HG03520 (cell line): ENCODE results near the gene SLC26A9.

Experiments
- ATAC-seq: cut with Tn5 transposase; IDR thresholded peaks from one replicate; pipeline ENCODE4 v1.9.1; 2021; ENCODE audit warnings: mild to moderate bottlenecking, moderate library complexity; ENCODE audit not compliant: unreplicated experiment

The SLC26A9 gene

DNA sequence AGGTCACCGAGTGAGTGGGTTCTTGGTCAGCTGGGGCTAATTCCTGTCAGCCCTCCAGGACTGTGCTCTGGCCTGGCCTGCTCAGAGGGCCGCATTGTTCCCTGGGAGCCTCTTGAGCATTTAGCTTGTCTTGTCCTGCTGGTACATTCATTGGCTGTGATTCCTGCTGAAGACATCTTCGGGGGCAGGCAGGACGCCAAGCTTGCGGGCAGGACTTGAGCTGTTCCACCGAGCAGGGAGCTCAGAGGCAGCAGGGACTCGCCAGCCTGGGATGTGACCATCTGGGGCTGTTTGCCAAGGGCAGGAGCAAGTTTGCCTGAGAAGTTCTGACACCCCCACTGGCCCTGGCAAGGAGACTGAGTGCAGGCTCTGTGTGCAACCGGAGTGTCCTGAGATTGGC is 7.0 kb upstream of the SLC26A9 start:
- ATAC-seq, result no peak

DNA sequence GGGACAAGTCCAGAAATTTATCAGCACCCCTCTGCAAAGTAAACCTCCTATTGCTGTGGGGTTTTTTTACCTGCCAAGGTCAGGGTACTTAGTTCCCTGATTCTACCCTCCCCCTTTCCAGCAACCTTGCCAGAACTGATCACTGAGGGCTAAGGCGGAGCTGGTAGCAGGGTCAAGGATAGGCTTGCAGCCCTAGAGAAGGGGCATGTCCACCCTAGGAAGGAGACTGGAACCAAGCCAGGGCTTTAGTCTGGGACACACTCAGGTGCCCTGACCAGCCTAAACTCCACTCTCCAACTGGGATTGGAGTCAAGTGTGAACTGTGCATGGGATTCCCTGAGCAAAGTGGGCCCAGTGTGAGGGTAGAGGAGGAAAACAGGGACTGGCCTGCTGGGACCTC is 6.5 kb upstream of the SLC26A9 start:
- no peak for ATAC-seq

DNA sequence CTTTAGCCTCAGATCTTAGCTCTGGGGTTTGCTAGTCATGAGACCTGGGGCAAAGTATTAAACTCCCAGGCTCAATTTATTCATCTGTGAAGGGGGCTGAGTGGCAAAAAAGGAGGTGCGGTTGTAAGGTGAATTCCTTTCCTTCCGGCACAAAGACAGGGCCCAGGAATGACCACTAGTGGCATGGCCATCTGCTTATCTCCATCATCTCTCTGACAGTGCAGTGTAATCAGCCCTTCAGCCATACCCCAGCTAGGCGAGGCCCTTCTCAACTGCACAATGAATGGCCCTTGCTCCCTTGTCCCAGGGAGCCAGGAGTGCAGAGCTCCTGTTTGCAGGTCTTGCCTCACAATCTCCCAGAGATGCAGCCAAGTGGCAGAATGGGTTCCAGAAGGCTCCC is 5.6 kb upstream of the SLC26A9 start:
- no peak for ATAC-seq

DNA sequence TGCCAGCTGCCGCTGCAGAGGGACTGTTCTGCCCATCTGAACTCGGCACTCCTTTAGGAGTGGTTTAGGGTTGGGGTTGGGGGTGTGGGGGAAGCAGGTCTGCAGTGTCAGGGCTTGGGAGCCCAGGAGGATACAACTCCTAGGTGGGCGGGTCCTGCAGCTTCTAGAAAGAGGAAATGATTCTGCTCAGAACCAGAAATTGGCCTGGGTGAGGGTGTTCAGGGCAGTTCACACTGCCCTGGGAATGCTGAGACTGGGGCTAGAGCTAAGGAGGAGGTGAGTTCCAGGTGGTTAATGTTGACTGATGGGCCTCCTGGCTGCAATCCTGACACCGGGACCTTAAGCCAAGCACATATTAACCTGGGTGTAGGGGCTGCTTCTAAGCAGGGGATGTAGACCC is 4.8 kb upstream of the SLC26A9 start:
- no peak for ATAC-seq

DNA sequence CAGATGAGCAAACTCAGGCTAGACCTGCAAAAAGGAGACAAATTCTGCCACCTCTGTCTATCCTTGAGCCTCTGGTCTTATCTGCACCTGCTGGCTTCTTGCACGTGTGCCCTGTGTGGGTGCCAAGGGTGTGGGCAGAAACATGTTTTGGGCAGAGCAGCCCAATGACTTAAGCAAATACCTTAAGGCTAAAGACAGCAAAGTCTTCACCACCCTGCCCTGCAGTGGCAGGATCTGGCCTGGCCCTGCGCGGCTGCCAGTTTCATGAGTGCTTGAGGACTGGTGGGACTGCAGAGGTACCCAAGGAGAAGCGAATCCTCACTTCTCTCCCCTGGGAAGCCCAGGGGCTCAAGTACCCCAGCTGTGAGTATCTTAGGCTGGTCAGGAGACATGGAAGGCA is 3.8 kb upstream of the SLC26A9 start:
- ATAC-seq, result no peak

DNA sequence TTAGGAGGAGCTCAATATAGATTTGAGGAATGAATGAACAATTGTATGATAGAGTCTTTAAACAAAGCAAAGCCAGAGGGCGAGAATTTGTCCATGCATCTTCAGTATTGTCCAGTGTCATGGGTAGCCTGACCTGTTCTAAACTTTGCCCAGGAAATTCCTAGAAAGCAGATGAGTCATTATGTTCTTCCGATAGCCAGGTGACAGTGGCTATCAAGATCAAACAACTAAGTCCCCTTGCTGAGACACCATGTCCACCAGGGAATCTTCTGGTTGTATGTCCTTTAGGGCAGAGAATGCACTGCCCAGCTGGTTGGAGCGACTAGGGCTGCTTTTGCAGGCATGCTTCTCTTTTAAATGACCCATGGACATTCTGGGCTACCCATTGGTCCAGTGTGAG is 1.8 kb upstream of the SLC26A9 start:
- no peak for ATAC-seq

DNA sequence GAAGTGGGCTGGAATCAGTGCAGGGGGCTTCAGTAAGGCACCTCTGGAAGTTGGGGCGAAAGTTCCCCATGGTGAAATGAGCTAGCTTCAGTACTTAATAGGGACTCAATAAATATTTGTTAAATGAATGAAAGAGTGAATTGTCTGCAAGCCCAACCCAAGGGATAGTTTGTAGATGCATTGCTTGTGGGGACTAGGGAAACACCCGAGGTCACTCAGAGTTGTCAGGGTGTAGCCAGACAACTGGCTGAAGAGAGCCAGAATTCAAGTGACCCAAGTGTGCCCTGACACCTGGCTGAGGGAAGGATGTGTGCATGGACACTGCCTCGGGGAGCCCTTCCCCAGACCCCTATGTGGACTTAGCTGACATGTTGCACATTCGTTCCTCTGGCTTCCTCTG is 1.3 kb upstream of the SLC26A9 start:
- ATAC-seq, result no peak

DNA sequence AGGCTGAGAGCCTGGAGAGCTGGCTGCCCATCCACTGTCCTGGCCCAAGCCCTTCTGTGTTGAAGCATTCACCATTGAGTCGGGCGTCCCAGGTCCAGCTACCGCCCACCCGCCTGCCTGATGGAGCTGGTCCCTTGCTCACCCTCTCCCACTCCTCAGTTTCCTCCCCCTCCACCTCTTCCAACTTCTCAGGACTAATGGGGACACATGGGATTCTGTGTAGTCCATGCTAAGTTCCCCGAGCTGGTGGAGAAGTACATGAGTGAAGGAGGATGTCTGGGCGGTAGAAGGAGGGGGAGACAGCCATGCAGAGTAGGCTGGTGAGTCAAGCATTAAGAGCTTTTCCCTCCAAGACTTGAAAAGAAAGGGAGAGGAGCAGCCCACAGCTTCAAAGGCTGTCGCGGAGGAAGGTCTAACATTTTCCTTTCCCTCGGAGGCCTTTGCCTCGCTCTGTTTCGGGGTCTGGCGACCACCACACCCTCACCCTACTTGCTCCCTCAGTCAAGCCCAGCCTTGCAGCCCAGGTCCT is 561 bp downstream of the SLC26A9 start:
- no peak for ATAC-seq

DNA sequence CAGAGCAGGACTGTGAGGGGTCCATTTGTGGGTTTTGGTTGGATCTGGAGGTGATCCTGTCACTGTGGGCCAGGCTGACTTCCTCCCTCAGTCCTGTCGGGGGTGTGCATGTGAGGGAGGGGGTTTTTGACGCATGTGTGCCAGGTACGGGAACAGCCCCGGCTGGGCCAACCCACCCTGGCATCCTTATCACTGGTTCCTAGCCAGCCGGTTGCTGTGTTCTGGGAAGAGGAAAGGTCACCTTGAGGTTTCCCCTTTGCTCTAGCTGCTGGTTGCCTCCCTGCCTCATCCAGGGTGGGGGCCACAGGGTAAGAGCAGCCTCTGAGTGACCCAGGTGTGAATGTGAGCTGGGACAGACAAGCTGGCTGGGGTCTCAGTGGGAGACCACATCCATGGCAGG is 2.5 kb downstream of the SLC26A9 start:
- no peak for ATAC-seq

DNA sequence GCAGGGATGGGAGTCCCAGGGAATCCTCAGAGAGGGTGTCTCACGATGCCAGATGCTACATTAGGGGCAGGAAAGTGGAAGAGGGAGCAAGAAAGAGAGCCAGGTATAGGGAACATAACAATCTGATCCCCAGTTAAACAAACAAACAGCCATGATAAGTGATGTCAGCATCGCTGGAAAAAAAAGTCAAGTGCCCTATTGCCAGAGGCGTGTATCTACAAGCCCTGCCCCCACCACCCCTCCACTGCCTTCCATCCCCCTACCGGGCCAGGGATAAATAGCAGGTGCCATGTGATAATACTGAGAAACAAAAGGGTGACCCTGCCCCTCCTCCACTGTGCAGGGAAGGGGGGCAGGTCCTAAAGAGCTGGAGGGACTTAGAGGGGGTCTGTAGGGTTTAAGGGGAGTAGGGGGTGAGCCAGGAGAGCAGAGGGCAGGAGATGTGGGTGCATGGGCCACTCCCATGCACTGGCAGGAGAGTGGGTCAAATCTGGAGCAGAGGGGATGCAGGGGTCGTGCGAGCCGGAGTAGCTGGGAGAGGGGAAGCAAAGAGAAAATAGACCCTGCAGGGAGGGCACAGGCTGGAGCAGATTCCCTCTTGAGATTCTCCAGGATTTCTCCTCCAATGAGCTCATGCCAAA is 3.4 kb downstream of the SLC26A9 start:
- ATAC-seq, result no peak

DNA sequence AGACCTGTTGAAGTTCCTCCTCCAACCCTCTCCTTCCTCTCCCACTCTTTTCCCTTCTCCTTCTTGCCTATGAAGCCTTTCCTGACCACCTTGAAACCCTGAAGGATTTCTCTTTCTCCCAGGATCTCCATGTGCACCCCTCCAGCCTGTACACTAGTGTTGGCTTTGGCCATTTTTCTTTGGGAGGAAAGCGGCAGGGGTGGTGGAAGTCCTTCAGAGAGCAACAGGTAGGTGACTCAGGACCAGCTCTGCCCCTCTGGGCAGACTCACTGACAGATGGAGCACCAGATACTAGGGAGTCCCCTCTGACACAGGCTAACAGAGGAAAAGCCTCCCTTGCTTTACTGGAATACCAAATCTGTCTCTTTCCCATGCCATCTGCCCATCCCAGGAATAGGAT is 4.6 kb downstream of the SLC26A9 start:
- no peak for ATAC-seq

DNA sequence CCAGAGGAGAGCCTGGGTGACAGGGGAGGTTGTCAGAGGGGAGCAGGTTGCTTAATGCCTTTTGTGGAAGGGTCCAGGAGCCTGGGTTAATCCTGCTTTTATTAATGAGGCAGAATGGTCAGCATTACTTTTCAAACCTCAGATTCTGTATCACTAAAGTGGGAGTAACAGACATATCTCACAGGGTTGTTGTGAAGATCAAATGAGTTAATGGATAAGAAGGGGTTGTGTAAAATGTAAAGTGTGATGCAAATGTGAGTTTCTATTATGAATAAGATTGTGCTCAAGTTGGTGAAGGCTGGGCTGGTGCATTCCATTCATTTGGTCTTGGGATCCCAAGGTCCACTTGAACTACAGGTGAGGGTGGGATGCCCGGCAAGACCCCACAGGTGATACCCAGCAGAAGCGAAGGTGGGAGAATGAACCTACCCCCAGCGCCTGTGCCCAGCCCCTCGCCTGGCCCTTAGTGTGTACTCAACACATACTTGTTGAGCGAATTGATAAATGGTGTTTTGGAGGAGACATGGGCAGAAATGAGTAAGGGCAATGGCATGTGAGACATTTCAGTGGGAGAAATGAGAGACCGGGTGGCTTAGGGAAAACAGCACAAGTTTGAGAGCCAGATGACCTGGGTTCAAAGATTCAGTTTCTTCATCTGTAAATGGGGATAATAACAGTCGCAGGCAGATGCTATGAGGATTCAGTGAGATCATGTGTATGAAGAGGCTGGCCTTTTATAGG is 6.2 kb downstream of the SLC26A9 start:
- ATAC-seq, result no peak

DNA sequence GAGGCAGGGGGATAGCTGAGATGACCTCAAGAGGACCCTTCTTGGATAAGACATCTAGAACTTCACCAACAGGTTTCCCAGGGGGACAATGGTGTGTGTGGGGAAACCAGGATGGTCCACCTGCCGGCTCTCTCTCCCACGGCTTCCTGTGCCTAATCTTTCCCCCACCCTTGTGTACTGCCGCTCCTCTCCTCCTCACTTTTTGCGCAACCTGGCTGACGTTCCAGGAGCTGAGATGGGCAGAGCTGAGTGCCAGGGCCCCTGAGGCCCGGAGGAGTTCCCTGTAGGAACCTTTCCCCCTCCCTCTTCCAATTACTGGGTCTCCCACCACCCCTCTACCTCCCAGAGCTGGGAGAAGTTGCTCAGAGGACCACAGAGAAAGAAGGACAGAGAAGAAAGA is 6.9 kb downstream of the SLC26A9 start:
- no peak for ATAC-seq

DNA sequence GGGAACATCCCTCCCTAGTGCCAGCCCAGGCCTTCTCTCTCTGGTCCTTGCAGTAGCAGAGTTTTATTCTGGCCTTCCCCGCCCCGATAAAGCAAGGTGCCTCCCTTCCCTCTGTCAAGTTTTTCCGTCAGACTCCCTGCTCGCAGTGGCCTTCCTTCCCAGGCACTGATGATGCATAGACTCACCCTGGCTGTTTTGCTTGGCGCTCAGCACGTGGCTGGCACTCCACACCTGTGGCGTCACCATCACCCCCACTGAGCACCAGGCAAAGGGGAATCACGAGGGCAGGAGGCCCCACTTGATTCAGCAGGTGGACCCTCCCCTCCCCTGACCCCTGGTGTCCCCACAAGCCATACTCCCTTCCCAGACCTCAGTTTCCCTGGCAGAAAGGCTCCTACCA is 7.4 kb downstream of the SLC26A9 start:
- ATAC-seq, result no peak

DNA sequence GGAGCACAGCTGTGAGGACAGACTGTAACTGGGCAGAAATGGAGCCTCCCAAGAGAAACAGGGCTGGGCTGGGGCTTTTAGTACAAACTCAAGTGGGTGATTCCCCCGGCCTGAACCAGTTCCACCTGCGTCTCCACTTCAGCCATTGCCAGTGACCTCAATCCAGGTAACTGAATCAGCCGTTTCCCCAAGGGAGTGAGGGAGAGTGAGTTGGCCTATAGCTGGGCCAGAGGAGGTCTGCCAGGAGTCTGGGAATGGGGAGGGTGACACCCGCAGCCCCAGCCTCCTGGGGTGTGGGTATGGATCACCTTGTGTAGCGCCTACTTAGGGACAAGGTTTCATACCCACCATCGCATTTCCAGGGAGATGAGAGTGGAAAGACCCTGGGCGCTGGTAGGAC is 8.5 kb downstream of the SLC26A9 start:
- ATAC-seq, result no peak

DNA sequence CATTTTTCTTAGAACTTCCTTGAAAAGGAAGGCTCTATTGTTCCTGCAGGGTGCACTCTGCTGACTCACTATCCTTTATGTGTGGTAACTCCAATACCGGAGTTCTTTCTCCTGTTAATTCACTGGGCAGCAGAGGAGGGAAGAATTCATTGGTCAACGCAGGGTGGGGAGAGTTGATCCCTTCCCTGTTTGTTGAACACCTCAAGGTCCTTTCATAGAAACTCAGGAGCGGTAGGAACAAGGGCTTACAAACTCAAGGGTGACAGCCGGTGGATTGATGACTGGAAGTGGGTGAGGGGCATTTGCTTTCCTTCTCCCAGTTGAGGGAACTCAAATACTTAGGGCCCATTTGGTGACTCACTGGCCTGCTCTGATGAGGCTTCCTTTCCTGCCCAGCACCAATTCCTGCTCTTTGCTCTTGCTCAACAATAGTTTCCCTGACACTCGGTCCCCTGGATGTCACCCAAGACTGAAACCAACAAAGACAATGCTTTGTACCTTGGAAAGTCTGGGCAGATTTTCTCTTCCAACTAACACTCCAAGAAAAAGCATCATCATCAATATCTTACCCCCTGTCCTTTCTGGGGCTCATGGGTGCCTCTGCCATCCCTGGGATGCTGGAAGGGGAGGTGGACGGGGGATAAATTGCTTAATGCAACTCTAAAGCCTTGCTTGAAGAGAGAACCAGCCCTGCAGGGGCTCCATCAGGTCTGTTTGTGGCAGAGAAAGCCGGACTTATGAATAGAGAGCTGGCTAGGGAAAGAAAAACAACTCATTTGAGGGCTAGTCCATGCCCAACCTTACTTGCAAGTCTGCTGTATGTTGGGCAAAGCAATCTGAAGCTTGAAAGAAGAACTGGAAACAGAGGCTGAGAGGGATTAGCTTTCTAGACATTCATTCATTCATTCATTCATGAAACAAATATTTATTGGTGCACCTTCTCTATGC is 9.3 kb downstream of the SLC26A9 start:
- ATAC-seq, result no peak

DNA sequence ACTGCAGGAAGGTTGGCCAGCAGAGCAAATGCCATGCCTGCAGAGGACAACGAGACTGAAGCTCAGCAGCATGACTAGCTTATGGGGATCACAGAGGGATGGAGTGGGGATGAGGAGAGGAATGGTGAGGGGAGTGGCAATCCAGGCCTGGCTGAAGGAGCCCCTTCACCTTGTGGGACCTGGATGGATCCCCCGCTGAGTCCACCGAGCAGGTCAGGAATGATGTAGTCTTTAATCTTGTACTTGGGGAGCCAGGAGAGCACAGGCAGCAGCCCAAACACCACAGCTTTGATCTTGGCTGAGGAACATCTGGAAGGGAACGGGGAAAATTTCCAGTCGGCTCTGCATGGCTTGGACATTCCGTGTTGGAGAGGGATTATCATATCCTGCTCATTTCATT is 10.5 kb downstream of the SLC26A9 start:
- ATAC-seq, result no peak

DNA sequence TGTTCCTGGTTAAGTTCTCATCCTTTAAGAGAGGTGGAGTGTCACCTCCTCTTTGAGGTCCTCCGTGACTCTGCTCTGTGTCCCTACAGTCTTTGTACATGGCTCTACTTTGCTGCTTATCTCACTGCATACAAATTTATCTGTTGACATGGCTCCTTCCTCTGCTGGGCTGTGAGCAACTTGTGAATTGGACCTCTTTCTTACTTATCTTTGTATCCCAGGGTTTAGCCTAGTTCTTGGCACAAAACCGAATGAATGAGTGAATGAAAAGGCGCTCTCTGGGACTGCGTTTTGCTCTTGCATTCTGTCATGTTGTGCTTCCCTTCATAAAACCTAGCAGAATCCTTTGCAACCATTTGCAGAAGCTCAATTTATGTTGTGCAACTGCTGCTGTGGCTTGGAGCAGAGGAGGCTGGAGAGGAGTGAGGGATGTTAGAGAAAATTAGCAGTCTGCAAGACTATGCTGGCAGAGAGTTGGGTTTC is 12.4 kb downstream of the SLC26A9 start:
- no peak for ATAC-seq

DNA sequence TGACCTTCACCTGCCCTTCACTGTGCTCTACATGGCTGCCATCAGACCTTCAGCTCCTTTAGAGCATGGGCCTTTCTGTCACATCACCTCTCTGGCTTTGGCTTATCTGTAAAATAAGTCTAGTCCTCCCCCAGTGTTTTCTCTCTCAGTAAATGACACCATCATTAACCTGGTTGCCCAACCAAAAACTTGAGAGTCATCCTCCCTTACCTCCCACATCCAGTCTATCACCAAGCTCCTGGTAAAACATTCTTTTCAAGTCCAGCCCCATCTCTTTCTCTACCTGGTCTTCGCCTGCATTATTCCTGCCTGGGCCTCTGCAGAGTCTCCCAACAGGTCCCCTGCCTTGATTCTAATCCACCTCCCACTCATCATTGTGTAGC is 13.1 kb downstream of the SLC26A9 start:
- ATAC-seq, result no peak

DNA sequence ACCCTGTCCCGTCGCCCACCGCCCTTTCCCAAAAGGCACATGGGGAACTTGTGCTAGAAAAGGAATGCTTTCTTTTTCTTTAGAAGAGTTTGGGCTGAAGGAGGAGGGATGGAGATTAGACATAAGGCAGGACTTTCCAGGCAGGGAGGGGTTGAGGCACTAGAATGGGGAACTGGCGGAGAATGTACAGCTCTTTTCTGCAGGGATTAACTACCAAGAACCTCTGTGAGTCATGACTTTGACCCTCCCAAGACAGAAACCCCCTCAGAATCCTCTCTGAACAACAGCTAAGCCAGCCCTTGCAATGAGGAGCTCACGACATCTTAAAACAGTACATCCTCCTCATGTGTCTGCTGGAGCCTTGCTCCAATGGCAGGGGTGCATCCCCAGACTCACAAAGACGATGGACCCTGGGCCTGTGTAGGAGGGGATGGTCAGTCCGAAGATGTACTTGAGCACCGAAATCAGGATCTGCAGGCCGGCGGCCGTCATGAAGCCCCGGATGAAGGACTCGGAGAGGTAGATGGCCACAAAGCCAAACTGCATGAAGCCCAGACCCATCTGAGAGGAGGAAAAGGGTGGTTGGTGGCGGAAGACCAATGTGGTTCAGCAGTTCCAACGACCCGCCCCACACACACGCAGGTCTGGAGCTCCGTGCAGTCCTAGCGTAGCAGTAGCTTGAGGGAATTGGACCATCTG is 13.6 kb downstream of the SLC26A9 start:
- no peak for ATAC-seq

DNA sequence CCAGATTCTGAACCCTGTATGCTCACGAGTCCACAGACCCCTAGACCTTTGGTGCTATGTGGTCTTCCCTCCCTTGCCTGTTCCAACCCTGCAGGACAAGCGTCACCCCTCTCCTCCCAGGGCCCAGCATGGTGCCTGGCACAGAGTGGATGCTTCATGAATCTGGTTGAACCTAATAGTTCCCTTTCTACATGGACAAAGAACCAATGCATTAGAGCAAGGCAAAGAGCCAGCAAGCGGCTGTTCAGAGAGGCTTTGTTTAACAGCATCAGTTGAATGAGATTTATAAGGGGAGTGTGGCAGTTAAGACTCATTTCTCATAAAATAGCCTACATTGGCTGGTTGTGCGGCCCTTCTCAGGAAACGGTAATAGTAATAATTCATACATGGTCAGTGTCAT is 14.9 kb downstream of the SLC26A9 start:
- no peak for ATAC-seq
